GM18858 (cell line): ENCODE measurements around the gene KMT2B.

Source experiments
- ATAC-seq: cut with Tn5 transposase; IDR thresholded peaks from one replicate; pipeline ENCODE4 v1.9.1; 2021; ENCODE audit not compliant: unreplicated experiment

Gene KMT2B

GRCh38 chr19:35727053-35727955 lies 9.5 kb downstream of the KMT2B start:
- ATAC-seq: no peak

DNA sequence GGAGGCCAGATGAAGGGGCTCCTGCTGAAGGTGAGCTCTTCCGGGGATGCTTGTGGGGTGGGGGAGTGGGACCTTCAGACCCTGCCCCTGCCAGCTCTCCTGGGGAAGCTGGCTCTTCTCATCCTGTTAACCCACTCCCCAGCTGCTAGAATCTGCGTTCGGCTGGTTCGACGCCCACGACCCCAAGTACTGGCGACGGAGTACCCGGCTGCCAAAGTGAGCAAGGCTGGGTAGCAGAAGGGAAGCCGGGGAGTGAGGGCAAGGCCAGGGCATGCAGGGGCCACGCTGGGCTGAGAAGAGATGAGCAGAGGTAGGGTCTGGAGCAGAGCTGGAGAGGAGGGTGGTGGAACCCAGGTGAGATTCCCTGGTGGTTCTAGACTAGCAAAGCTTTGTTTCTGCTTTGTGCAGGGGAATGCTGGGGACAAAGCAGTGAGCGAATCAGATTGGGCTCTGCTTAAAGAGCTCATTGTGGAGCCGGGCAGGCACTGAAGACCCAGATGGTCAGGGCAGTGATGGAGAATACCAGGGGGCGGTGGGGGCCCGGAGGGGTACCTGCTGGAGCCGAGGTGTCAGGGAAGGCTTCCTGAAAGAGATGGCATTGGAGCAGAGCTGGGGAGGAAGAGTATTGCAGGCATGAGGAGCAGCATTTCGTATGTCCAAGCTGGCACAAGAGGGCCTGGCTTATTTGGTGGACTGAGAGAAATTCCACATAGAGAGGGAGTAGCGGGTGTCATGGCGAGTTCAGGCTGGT lies 10.3 kb downstream of the KMT2B start:
- ATAC-seq: no peak

GRCh38 chr19:35729021-35729420 lies 11.2 kb downstream of the KMT2B start:
- ATAC-seq: no peak

DNA sequence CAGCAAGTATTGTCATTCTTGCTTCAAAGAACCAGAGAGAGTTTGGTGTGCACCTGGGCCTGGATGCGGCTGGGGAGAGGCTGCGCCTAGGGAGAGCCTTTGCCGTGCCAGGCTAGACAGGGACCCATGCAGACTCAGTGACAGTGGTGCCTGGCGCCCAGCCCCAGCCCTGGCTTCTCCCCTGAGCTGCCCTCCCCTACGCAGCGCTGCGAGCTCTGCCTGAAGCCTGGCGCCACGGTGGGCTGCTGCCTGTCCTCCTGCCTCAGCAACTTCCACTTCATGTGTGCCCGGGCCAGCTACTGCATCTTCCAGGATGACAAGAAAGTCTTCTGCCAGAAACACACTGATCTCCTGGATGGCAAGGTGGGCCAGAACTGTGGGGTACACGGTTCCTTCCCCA lies 12.0 kb downstream of the KMT2B start:
- no peak for ATAC-seq

DNA sequence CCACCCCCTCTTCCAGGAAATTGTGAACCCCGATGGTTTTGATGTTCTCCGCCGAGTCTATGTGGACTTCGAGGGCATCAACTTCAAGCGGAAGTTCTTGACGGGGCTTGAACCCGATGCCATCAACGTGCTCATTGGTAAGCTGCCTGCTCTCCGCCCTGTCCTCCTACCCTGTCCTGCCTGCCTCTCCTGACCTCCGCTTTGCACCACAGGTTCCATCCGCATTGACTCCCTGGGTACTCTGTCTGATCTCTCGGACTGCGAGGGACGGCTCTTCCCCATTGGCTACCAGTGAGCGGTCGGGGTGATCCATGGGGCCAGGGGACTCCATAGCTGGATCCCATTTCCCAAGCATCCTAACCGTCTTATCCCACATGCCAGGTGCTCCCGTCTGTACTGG lies 12.5 kb downstream of the KMT2B start:
- ATAC-seq: no peak

- no peak for ATAC-seq
Observed at GRCh38 chr19:35731353-35731752, 13.6 kb downstream of the KMT2B start.

GRCh38 chr19:35731779-35732405 lies 14.1 kb downstream of the KMT2B start:
- no peak for ATAC-seq

- no peak for ATAC-seq
Observed at GRCh38 chr19:35732540-35733179, 14.9 kb downstream of the KMT2B start.

- ATAC-seq: no peak
Observed at GRCh38 chr19:35733180-35734125, 15.7 kb downstream of the KMT2B start.

GRCh38 chr19:35734273-35734672 lies 16.5 kb downstream of the KMT2B start:
- ATAC-seq: no peak

GRCh38 chr19:35734889-35735288 lies 17.1 kb downstream of the KMT2B start:
- no peak for ATAC-seq

- ATAC-seq: no peak
Observed at GRCh38 chr19:35736913-35737886, 19.4 kb downstream of the KMT2B start.

- ATAC-seq: no peak
Observed at GRCh38 chr19:35738021-35738886, 20.5 kb downstream of the KMT2B start.

GRCh38 chr19:35738887-35739229 lies 21.1 kb downstream of the KMT2B start:
- ATAC-seq: no peak

DNA sequence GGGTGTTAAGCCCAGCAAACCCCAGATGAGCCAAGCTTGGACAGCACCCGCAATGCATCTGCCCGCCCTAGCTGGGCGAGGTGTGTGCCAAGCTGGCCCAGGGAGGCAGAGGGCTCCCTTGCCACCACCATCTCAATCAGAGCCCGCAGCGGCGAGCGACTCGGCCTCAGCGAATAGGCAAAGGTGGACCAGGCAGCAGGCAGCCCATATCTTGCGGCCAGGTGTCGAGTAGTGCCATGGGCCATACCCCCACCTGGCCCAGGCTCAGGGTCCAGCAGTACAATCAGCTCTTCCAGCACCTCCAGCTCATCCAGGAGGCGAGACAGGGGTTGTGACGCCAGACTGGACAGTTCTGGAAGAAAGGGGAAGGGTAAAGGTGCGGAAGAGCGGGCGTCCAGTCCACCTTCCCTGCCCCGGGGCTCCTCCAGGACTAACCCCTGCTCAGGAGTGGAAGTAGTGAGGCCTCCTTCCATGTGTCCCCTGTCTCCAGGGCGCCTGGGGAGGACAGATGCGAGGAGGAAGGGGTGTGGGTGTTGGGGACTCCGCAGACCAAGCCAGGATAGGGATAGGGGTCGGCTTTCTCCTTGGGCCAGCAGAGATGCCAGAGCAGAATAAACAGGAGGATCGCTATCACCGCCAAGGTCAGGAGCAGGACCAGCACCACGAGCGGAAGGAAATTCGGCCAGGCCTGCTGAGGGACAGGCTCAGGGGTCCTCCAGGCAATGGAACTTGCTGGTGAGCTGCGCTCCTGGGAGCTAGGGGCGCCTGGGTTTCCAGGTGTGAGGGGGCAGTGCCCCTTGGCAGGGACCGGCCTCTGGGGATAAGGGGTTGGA lies 21.7 kb downstream of the KMT2B start:
- ATAC-seq: no peak

- ATAC-seq: peak; percentile 14
Observed at GRCh38 chr19:35740108-35740422, 22.3 kb downstream of the KMT2B start.

- peak; percentile 29 for ATAC-seq
Observed at GRCh38 chr19:35740423-35741202, 22.8 kb downstream of the KMT2B start.
